ENCODE measurements around the gene PRKAG1.

Gene PRKAG1

DNA sequence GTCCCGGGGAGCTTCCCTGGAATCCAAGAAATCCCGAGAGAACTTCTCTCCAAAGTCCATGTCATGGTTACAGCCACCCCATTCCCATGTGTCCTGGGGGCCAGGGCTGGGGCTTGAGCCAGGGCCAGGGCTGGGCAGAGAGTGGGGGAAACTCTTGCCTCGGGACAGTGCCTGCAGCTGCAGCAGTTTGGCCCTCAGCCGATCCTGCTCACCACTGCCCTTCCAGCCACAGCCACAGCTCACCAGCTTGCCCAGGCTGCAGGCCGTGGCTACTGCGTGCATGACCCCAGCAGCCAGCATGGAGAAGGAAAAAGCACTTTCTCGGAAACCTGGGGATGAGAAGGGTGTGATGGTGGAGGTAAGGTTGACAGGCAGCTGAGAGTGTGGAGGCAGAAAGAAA lies 50.6 kb downstream of the PRKAG1 start:
- no peak for DNase-seq (ENCODE audit: low read depth, low spot score)

DNA sequence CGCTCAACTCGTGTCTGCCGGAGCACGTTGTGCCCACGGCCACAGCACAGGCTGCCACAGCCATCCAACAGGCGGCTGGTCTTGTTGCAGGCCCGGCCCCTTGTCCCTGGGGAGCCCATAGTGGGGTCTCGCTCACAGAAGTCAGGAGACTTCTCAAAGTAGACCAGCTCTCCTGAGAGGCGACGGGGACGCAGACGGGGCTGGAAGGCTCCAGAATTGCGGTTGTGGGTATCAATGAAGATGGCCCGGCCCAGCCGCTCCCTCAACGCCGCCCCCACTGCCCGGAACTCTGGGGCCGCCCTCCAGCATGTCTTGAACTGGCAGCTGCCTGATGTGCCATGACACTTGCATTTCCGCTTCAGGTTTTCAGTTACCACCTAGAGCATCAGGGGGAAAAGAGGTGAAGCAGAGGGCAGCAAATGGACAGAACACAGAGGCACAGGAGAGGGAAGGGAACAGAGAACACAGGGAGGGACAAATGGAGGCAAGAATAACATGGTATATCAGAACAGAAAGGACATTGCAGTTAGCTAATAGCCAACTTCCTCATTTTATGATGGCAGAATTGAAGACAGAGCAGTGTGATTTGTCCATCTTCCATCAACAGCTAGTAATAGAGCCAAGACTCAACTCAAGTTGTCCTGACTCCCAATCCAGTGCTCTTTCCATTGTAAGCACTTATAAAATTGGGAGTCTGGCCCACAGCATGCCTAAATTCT lies 52.2 kb downstream of the PRKAG1 start:
- DNase-seq (ENCODE audit: low read depth, low spot score) = no peak

DNA sequence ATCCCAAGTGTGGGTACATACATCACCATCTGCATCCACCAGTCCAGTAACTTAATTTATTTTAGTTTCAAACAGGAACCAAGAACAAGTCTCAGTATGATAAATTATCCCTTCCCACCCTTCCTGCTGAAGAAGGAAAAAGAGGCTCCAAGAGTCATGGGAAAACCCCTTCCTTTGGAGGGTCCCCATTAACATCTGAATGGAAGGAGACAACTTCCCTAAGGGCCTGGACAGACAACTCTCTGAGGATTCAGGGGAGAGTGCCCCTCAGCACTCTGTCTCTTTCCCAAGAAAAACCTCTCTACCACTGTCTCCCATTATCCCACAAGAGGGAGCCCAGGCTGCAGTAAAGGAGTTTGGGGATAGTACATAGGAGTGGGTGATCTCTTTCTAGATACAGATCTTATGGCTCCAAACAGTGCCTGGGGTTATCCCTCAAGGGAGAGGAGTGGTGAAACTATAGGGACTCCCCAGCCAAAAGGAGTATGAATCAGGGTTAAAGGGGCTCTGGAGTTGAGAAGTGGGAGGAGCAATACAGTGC lies 53.2 kb downstream of the PRKAG1 start:
- DNase-seq (ENCODE audit: low read depth, low spot score) = peak; percentile 74

DNA sequence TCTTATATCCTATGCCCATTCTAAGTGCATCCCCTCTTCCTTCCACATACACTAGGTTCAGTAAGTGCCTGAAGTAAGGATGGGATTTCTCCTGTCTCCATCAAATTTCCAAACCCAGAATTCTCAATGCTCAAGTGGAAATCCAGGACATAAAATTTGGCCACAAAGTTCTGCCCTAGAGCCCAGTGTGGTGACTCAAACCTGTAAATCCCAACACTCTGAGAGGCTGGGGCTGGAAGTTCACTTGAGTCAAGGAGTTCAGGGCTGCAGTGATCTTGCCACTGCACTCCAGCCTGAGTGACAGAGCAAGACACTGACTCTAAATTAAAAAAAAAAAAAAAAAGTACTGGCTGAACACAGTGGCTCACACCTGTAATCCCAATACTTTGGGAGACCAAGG lies 56.8 kb downstream of the PRKAG1 start:
- DNase-seq (ENCODE audit: low read depth, low spot score) = no peak

DNA sequence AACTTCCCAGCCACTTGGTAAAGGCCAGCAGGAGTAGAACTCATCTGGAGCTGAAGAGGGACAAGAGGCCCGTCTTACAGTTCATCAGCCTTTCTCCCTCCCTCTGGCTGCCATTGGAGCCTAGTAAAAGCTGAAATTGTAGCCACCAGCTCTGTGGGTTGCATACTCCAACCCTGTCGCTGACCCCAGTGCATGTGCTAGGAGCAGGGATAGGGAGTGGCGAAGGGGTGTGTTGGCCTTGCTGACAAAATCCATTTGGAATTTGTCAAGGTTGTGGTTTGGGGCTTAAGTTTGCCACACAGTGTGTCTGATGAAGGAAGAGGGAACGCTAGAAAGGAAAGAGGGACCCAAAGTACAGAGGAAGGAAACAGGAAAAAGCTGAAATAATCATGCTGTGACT lies 57.2 kb downstream of the PRKAG1 start:
- DNase-seq (ENCODE audit: low read depth, low spot score) = no peak

DNA sequence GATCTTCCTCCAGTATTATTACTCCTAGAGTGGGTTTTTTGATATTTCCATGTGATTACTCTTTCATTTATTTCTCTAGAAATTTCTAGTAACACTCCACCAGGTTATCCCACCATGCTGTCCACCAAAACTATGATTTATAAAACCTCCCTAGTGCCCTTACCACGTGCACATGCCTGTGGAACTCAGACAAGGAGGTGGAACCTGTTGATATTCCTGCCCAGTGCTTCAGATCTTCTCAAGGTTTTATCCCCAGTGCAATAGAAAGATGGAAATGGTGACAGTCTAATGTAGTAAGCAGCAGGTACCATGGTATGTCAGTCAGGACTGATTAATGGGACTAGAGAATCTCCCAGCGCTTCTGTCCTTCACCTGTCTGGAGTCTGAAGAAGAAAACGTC lies 57.7 kb downstream of the PRKAG1 start:
- no peak for DNase-seq (ENCODE audit: low read depth, low spot score)

DNA sequence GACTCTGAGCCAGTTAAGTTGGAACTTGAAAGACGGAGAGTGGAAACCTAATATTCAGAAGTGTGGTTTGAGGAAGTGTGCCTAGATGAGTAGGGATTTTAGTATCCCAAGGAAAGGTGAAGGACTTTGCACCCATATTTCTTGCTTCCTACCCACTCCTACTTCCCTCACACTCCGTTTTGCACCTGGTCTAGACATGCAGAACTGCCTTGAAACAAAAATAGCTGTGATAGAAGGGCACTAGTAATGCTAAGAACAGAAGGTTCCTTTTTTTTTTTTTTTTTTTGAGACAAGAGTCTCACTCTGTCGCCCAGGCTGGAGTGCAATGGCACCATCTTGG lies 60.6 kb downstream of the PRKAG1 start:
- no peak for DNase-seq (ENCODE audit: low read depth, low spot score)

DNA sequence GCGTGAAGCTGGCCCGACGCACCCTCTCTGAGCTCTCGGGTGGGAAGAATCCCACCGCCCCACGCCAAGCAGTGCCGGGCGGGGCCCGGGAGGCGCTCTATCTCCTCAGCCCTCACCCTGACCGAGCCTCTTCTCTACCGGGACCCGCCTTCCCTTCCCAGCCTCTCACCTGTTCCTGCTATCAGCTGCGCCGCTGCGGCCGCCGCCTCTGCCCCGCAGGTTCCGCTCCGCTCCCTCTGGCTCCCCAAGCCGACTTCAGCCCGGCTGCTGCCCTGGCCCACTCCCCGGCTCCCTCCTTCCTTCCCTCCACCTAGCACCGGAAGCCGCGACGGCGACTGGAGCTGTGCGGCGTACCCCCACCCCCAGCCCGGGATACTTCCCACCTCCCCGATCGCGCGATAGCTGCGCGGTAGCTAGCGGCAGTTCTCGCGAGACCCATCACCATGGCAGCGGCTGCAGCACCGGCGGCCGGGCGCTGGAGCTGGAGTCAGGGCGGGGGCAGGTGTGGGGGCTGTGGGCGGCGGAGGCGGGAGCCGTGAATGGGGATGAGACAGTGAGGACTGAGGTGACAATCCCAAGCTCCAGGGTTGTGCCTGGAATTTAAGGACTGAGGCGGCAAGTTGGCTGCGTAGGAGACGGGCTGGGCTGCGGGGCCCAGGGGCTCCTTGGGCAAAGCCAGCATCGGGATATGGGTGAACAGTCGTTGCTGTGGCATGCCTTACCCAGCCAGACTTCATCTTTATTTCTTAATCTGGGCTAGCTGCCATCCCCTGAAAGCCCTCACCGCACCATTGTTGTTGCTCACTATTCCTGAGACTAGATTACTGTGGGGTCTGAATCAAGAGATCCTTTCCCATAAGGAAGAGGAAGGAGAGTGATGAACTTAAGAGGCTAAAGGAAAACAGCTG lies 61.2 kb downstream of the PRKAG1 start, which contains the start of gene ARF3:
TSS of gene ARF3 (minus strand) at position 347 of the 908 bp plus-strand sequence. CDS start 16,392 bp downstream, outside the sequence.
- DNase-seq (ENCODE audit: low read depth, low spot score) = peak; percentile 96

DNA sequence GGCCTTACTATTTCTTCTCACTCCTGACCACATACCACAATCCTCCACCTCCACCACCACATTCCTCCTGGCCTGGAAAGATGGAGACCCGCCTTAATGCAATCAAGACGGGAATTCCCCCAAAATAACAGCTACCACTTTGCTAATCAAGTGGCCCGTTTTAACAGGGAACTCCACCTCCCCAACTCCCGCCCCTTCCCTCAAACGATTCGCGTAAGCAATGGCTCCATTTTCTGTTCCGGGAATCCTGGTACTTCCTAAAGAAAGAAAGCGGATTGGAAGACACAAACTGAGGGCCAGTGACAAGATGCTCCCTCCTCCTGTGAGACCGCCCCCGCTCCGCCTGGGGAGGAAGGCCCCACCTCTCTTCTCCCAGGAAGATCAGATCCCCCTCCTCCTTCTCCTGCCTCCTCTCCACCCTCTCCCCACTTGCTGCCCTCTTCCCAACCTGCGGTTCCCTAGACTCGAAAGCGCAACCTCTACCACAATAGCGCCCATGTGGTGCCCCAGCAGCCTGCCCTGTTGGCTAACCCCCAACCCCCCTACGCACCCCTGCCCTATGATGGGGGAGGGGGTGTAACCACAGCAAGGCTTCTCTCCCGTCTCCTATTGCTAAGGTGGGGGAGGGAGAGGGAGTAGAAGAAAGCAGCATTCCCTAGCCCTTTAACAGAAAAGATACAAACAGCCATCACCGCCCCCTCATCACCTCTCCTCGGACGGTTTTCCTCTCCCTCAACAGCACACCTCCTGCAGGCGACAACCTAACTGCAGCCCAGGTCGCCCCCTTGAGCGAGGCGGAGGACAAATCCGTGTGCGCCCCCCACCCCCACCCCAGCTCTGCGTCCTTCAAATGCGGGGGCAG lies 62.1 kb downstream of the PRKAG1 start:
- peak; percentile 97 for DNase-seq (ENCODE audit: low read depth, low spot score)

DNA sequence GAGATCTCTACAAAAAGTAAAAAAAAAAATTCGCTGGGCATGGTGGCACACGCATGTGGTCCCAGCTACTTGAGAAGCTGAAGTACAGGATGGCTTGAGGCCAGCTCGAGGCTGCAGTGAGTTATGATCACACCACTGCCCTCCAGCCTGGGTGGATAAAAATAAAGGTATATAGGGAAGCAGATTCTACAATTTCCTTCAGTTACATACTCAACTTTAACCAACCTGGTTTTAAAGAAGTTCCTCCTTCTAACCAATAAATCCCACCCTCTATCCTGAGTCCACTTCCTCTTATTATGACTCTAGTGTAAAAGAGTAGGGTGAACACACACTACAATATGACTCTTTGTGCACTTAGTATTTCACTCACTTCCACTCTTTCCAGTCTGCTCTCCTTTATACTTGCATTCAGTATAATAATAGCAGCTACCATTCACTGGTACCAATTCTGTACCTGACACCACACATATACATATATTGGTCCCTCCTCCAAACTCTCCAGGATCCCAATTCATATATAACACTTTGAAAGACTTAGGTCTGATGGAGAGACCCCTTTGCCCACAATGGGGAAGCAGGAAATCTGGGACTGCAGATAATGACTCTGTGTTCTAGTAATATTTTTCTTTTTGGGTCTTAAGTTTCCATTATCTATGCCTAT lies 63.6 kb downstream of the PRKAG1 start:
- DNase-seq (ENCODE audit: low read depth, low spot score) = no peak

DNA sequence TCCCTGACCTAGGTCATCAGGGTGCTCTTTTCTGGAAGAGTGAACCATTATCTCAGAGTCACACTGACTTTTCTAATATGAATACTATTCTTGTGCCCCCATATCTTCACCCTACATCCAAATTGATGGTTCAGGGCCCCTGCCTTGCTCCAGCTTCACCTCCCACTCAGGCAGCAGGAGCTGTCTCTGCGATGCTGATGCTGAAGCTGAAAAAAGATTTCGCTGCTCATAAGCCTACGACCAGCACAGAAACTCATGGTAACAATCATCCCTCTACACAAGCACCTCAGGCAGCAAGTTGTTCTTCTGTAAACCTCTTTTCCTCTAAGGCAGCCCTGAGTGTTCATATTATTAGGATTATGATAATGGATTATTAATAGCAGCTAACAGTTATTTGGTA lies 64.5 kb downstream of the PRKAG1 start:
- no peak for DNase-seq (ENCODE audit: low read depth, low spot score)

DNA sequence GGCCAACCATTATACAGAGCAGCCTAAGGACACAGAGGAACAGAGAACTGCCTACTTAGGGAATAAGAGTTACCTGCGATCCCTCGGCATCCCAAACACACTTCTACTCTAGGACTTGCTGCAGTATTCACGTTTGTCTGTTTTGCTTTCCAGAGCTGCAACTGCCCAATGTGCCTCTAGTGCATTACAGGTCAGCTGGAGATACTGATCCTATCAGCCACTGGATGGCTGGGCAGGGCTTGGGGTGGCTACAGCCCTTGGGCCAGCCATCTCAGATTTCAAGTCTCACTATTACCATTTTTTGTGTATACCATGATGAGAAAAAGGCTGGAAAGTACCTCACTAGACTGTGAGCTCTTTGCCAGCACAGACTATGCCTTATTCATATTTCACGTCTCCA lies 65.9 kb downstream of the PRKAG1 start:
- DNase-seq (ENCODE audit: low read depth, low spot score) = no peak

Measured in ELF-1 (cell line).